Measurements from ENCODE around the gene CRYBA4. TPM values are rescaled to one million over a fixed set of nuclear protein-coding genes. Genes with fewer than 3 reads are reported as not detected.
A peak's percentile ranks its signal among the peaks of the same experiment; 100 is the strongest.

The CRYBA4 gene
- total RNA-seq, 1 experiment from 2014 or later, result 0.52 TPM

DNA sequence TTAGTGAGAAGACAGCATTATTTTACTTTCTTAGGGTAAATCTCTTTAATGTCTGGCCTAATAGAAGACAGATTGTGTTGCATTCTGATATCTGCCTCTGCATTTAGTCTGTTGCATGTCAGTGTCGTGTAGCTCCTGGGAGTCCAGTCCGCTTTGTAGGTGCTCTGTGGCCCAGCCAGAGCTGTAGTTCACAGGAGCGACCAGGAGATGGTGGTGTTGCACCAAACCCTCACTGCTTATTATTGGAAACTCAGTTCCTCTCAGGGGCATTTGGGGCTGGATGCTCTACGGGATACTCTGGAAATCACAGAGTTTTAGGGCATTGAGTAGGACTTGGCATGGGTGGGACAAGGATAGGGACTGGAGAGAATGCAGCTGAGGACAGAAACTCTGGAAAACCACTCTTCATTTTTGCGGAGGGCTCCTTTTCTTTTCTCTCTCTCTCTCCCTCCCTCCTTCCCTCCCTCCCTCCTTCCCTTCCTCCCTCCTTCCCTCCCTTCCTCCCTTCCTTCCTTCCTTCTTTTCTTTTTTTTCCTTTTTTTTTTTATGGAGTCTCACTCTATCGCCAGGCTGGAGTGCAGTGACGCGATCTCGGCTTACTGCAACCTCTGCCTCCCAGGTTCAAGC is 57.4 kb downstream of the CRYBA4 start:
- Mint-ChIP-seq H3K36me3 (ENCODE audit: insufficient read depth in 1 of 3, low read depth in 3 of 3) (peaks cover 1 to 29% (median 12%) of the 10 kb centered on the region in 3 experiments), H3K9me3 (no peaks in the 10 kb centered on the region; a peak in 1 of 5 replicates), H3K27me3 (ENCODE audit: low read depth) (no peaks in the 10 kb centered on the region; the same call in 1 of the 2 replicates), H3K27ac (no peak overlapping the region; a peak in 1 of 7 replicates), H3K4me1 (peaks cover 58 to 72% of the 10 kb centered on the region in 2 experiments), H3K4me3 (no peak overlapping the region; a peak in 1 of 5 replicates)
- Histone ChIP-seq H3K9me3 (ENCODE audit: control insufficient read depth, low read depth, low read length) (no peaks in the 10 kb centered on the region), H2BK120ac (ENCODE audit: low read depth, low read length, poor library complexity, severe bottlenecking) (no peak overlapping the region), H2BK12ac (ENCODE audit: insufficient read length, low read depth, low read length) (no peak overlapping the region), H4K20me1 (ENCODE audit: control insufficient read depth, insufficient read depth, insufficient read length) (no peaks in the 10 kb centered on the region), H2AFZ (ENCODE audit: low read length) (no peak overlapping the region), H3K14ac (ENCODE audit: insufficient read depth, low read length) (no peak overlapping the region), H4K5ac (ENCODE audit: insufficient read length, low read depth, low read length) (no peak overlapping the region), H3K4ac (ENCODE audit: low read depth, low read length) (no peak overlapping the region), H2BK20ac (ENCODE audit: low read depth, low read length, poor library complexity, severe bottlenecking) (no peak overlapping the region), H4K8ac (replicated peaks; ENCODE audit: insufficient read length, low read depth, low read length) (no peak overlapping the region), H2BK15ac (ENCODE audit: low read depth, low read length) (no peak overlapping the region), H2AK5ac (ENCODE audit: insufficient read length, low read length) (no peak overlapping the region), H3K23me2 (ENCODE audit: insufficient read length, low read depth, low read length, poor library complexity, severe bottlenecking) (no peaks in the 10 kb centered on the region), H3K27ac (ENCODE audit: insufficient read length, low read depth, low read length) (no peak overlapping the region), H3K27me3 (ENCODE audit: insufficient read depth, low read length) (no peaks in the 10 kb centered on the region), H3K9ac (ENCODE audit: extremely low read depth, insufficient read length, low read length) (no peak overlapping the region), H3T11ph (ENCODE audit: low read length) (no peak overlapping the region), H3K23ac (ENCODE audit: insufficient read length, low read depth, low read length) (no peak overlapping the region), H3K18ac (ENCODE audit: insufficient read length, low read depth, low read length) (no peak overlapping the region), H3K4me1 (ENCODE audit: insufficient read depth, low read length) (peaks cover 5% of the 10 kb centered on the region; the same call in 1 of the 2 replicates), H4K91ac (ENCODE audit: insufficient read length, low read depth, low read length) (no peak overlapping the region), H3K79me2 (ENCODE audit: insufficient read depth, low read length) (no peaks in the 10 kb centered on the region), H3K56ac (ENCODE audit: insufficient read length, low read depth, low read length) (no peak overlapping the region), H3K79me1 (ENCODE audit: insufficient read depth, low read depth, low read length, poor library complexity, severe bottlenecking) (no peaks in the 10 kb centered on the region), H2BK5ac (ENCODE audit: insufficient read length, low read length) (no peak overlapping the region), H3K4me2 (ENCODE audit: insufficient read depth, insufficient read length, low read length) (no peak overlapping the region)
- WGBS (ENCODE audit: extremely low coverage, insufficient read length, low lambda C conversion rate), result no CpG with 5 or more reads among the region's 9 CpGs
- TF ChIP-seq, protein P1, sequence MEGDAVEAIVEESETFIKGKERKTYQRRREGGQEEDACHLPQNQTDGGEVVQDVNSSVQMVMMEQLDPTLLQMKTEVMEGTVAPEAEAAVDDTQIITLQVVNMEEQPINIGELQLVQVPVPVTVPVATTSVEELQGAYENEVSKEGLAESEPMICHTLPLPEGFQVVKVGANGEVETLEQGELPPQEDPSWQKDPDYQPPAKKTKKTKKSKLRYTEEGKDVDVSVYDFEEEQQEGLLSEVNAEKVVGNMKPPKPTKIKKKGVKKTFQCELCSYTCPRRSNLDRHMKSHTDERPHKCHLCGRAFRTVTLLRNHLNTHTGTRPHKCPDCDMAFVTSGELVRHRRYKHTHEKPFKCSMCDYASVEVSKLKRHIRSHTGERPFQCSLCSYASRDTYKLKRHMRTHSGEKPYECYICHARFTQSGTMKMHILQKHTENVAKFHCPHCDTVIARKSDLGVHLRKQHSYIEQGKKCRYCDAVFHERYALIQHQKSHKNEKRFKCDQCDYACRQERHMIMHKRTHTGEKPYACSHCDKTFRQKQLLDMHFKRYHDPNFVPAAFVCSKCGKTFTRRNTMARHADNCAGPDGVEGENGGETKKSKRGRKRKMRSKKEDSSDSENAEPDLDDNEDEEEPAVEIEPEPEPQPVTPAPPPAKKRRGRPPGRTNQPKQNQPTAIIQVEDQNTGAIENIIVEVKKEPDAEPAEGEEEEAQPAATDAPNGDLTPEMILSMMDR (conservative IDR thresholded peaks at IDR 0.05), result peak; percentile 94
- peak; percentile 84 for DNase-seq

Other genes starting within 250 kb of the CRYBA4 start
- gene ASPHD2, start 192.7 kb upstream of the CRYBA4 start, total RNA-seq (2021), result 7.1 and 8.5 TPM in 2 replicates
- gene HPS4, start 138.2 kb upstream of the CRYBA4 start, total RNA-seq (2021), result 24.4 and 26.2 TPM in 2 replicates
- gene SRRD, start 138.1 kb upstream of the CRYBA4 start, total RNA-seq (2021), result 32.2 and 36.0 TPM in 2 replicates
- gene TFIP11, start 109.5 kb upstream of the CRYBA4 start, total RNA-seq (2021), result 36.4 and 37.7 TPM in 2 replicates
- gene TPST2, start 31.8 kb upstream of the CRYBA4 start, total RNA-seq (2021), result 50.1 and 52.2 TPM in 2 replicates
- gene CRYBB1, start 3.9 kb upstream of the CRYBA4 start, total RNA-seq (2021), result 4.3 and 5.4 TPM in 2 replicates
- gene MIAT, start 35.6 kb downstream of the CRYBA4 start, total RNA-seq (2021), result 77.0 and 85.6 TPM in 2 replicates